Ascending aorta (tissue), 2 donors: ENCODE data around the gene NPPB. TPM values are rescaled to one million over a fixed set of nuclear protein-coding genes. Genes with fewer than 3 reads are reported as not detected.

Experiments
- DNase-seq, 2 donors: peaks; one replicate each; pipeline ENCODE4 v3.0.0-alpha.2; 2019; ENCODE audit warnings: low spot score in 2 of 2
- H3K27ac ChIP-seq, 2 donors: fragments of 200-600 bp; sonication (generic); one replicate each; pipeline ENCODE4 v1.5.1; 2016 to 2017; ENCODE audit warnings: mild to moderate bottlenecking in 1 of 2
- H3K27me3 ChIP-seq: fragments of 200-600 bp; sonication (generic); one replicate; pipeline ENCODE4 v1.5.1; 2017
- H3K36me3 ChIP-seq, 2 donors: fragments of 200-600 bp; sonication (generic); one replicate each; pipeline ENCODE4 v1.5.1; 2016
- H3K4me1 ChIP-seq, 2 donors: fragments of 200-600 bp; sonication (generic); one replicate each; pipeline ENCODE4 v1.5.1; 2016 to 2017; ENCODE audit warnings: mild to moderate bottlenecking in 1 of 2
- H3K4me3 ChIP-seq, 2 donors: fragments of 200-600 bp; sonication (generic); one replicate each; pipeline ENCODE4 v1.5.1; 2016 to 2017; ENCODE audit warnings: mild to moderate bottlenecking in 1 of 2
- H3K9me3 ChIP-seq, 2 donors: fragments of 200-600 bp; sonication (generic); one replicate each; pipeline ENCODE4 v1.5.1; 2016
- intact Hi-C: fragments of 100-400 bp; cut with DNase I; formaldehyde crosslinking; loops from one replicate; pipeline ENCODE4 v1.15.1; 2023
- total RNA-seq: library from RNA; depleted of rRNA; stranded (reverse); fragments of >200 nt; gene quantifications from one replicate; pipeline ENCODE4 v1.1.0, GENCODE V29; 2016
- TF ChIP-seq, protein P1 (sequence below), 3 experiments: fragments of 200-600 bp in 2 of 3; fragments of 450-650 bp in 1 of 3; sonication (generic) in 2 of 3; IDR thresholded peaks; one replicate each; pipeline ENCODE4 v1.5.1; 2016 to 2019; ENCODE audit warnings: antibody characterized with exemption in 3 of 3, mild to moderate bottlenecking in 1 of 3, moderate library complexity in 1 of 3

NPPB gene
- total RNA-seq, 1 donor from 2014 or later = not detected

DNA sequence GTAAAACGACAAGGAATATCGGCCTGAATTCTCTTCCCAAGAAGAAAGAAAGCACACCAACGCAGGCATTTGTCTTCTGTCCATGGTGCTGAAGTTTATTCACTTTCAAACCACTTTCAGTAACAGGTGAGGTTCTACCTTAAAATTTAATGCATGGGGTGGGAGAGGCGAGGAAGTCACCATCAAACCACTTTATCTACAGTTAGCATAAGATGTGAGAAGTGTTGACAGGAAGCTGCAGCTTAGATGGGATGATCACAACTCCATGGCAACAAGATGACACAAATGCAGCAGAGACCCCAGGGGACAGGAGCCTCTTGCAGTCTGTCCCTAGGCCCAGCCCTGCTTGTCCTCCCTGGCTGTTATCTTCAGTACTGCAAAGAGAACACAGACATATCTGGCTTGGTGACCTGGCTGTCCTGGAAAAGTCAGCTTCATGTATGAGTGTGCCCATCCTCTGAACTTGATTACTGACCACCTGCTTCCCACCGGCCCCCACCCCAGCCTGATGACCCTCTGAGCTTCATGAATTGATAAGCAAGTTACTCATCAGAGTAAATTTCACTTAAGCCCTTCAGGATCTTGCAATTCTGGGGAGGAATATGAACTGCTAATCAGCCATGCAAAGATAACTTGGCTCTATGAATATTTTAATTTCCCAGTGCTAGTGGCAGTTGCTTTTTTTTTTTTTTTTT lies 13.0 kb downstream of the NPPB start:
- no peak overlapping the region for H3K27ac ChIP-seq
- TF ChIP-seq, protein P1, sequence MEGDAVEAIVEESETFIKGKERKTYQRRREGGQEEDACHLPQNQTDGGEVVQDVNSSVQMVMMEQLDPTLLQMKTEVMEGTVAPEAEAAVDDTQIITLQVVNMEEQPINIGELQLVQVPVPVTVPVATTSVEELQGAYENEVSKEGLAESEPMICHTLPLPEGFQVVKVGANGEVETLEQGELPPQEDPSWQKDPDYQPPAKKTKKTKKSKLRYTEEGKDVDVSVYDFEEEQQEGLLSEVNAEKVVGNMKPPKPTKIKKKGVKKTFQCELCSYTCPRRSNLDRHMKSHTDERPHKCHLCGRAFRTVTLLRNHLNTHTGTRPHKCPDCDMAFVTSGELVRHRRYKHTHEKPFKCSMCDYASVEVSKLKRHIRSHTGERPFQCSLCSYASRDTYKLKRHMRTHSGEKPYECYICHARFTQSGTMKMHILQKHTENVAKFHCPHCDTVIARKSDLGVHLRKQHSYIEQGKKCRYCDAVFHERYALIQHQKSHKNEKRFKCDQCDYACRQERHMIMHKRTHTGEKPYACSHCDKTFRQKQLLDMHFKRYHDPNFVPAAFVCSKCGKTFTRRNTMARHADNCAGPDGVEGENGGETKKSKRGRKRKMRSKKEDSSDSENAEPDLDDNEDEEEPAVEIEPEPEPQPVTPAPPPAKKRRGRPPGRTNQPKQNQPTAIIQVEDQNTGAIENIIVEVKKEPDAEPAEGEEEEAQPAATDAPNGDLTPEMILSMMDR (IDR thresholded peaks at IDR 0.05) = no peak
- H3K36me3 ChIP-seq = peaks cover 31 to 40% of the 10 kb centered on the region in 2 donors
- no peak overlapping the region for H3K4me3 ChIP-seq
- no peaks in the 10 kb centered on the region for H3K9me3 ChIP-seq
- intact Hi-C loops = no loop called here
- H3K4me1 ChIP-seq = no peaks in the 10 kb centered on the region
- no peak for DNase-seq
- no peaks in the 10 kb centered on the region for H3K27me3 ChIP-seq

DNA sequence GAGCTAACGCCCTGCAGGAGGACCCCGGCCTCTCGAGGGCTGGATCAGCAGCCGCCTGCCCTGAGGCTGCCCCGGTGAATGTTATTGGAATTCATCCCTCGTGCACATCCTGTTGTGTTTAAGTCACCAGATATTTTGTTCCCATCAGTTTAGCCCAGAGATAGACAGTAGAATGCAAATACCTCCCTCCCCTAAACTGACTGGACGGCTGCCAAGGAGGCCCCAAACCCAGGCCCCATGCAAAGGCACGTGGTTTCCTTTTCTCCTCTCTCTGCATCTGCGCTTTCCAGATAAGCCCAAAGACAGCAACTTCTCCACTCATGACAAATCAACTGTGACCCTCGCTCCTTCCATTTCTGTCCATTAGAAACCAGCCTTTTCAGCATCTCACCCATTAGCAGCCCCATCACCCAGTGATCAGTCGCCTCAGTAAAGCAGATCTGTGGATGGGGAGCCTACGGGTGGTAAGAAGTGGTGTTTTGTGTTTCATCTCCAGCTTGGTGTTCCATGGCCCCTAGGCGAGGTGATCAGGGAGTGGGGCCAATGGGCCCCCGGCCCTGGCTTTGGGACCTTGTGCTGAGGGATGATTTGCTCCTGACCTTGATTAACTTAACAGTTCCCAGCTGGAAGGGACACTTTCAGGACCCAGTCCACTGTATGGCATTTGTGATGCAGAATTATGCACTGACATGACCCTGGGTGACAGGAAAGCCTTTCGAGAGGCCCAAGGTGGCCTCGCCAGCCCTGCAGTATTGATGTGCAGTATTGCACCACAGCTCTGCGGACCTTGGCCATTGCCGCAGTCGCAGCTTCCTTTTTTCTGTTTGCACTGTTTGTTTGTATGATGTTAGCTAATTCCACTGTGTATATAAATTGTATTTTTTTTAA lies 16.3 kb downstream of the NPPB start:
- TF ChIP-seq, protein P1 (IDR thresholded peaks at IDR 0.05) = no peak
- H3K9me3 ChIP-seq = no peaks in the 10 kb centered on the region
- peaks cover 63 to 69% of the 10 kb centered on the region in 2 donors for H3K36me3 ChIP-seq
- no peak overlapping the region for H3K4me3 ChIP-seq
- peaks cover 0 to 5% of the 10 kb centered on the region in 2 donors for H3K4me1 ChIP-seq
- H3K27ac ChIP-seq = no peak overlapping the region
- DNase-seq = no peak
- no peaks in the 10 kb centered on the region for H3K27me3 ChIP-seq
- intact Hi-C loops = no loop called here

DNA sequence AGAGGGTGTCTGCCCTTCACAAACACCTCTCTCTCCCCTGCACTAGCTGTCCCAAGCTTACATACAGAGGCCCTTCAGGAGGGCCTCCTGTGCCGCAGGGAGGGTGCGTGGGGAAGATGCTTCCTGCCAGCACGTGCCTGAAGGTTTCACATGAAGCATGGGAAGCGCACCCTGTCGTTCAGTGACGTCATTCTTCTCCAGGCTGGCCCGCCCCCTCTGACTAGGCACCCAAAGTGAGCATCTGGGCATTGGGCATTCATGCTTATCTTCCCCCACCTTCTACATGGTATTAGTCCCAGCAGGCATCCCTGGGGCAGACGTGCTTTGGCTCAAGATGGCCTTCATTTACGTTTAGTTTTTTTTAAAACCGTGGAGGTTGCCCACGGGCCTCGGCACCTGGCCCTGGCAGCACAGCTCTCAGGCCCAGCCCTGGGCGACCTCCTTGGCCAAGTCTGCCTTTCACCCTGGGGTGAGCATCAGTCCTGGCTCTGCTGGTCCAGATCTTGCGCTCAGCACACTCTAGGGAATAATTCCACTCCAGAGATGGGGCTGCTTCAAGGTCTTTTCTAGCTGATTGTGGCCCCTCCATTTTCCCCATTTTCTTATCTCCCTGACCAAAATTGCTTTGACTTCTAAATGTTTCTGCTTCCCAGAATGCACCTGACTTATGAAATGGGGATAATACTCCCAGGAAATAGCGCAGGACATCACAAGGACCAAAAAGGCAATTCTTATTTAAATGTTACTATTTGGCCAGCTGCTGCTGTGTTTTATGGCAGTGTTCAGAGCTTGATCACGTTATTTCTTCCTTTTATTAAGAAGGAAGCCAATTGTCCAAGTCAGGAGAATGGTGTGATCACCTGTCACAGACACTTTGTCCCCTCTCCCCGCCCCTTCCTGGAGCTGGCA lies 17.2 kb downstream of the NPPB start:
- DNase-seq = no peak
- TF ChIP-seq, protein P1 (IDR thresholded peaks at IDR 0.05) = no peak
- no peaks in the 10 kb centered on the region for H3K27me3 ChIP-seq
- no peak overlapping the region for H3K27ac ChIP-seq
- peaks cover 71 to 78% of the 10 kb centered on the region in 2 donors for H3K36me3 ChIP-seq
- H3K9me3 ChIP-seq = no peaks in the 10 kb centered on the region
- H3K4me1 ChIP-seq = peaks cover 0 to 5% of the 10 kb centered on the region in 2 donors
- no peak overlapping the region for H3K4me3 ChIP-seq
- intact Hi-C loops = no loop called here

DNA sequence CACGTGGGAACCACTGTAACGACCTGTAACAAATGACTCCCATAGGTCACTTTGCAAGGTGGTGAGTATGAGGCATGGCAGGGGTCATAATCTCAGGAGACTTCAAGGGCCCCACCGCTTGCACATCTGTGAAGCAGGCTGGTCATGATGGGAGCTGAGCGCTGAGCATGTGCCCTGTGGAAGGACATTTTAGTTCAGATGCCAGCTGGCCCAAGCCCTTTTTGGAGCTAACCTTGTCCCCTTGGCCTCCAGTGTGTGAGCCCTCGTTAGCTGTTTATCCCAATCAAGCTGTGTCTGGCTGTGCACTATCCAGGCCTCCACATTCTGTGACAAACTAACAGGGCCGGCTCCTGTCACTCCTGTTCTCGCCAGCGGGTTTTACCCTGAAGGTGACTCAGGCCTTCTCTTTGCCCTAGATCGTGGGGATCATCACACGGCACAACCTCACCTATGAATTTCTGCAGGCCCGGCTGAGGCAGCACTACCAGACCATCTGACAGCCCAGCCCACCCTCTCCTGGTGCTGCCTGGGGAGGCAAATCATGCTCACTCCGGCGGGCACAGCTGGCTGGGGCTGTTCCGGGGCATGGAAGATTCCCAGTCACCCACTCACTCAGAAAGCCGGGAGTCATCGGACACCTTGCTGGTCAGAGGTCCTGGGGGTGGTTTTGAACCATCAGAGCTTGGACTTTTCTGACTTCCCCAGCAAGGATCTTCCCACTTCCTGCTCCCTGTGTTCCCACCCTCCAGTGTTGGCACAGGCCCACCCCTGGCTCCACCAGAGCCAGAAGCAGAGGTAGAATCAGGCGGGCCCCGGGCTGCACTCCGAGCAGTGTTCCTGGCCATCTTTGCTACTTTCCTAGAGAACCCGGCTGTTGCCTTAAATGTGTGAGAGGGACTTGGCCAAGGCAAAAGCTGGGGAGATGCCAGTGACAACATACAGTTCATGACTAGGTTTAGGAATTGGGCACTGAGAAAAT lies 18.7 kb downstream of the NPPB start:
- H3K4me1 ChIP-seq = peaks cover 0 to 5% of the 10 kb centered on the region in 2 donors
- H3K36me3 ChIP-seq = peaks cover 82 to 88% of the 10 kb centered on the region in 2 donors
- peak overlapping the region in 1 of 2 donors; percentile 22 for H3K27ac ChIP-seq
- H3K9me3 ChIP-seq = no peaks in the 10 kb centered on the region
- TF ChIP-seq, protein P1 (IDR thresholded peaks at IDR 0.05) = no peak
- H3K27me3 ChIP-seq = no peaks in the 10 kb centered on the region
- intact Hi-C loops = loop anchor here (2.0 to 5.0 kb wide), 3 partner anchors 55 to 142 kb away; partner anchors contain the start of gene MFN2
- no peak overlapping the region for H3K4me3 ChIP-seq
- no peak for DNase-seq
